Stimulated activated CD4-positive, alpha-beta T cell treated with anti-CD3 and anti-CD28 coated beads, Interleukin-15, amount 100 ng/mL, for 1 hour (primary cell): Measurements from ENCODE around the gene USP28.
"Not testable (repeated sequence)": the region's sequence is repeated elsewhere in the genome, so short reads cannot be mapped to it uniquely, and the experiment has no call there.

Experiments
- DNase-seq, 2 donors: peaks; one replicate each; pipeline ENCODE4 v3.0.0-alpha.2; 2020; ENCODE audit warnings: low read depth in 1 of 2, low spot score in 1 of 2

The USP28 gene

GRCh38 chr11:113773416-113774173 lies 101.8 kb downstream of the USP28 start, which contains the start of gene ZW10:
ZW10 (minus strand) TSS chr11:113773692; CDS start chr11:113773666, 26 bp downstream.
- peak; percentile 79 to 88 for DNase-seq

GRCh38 chr11:113773092-113773415 lies 102.3 kb downstream of the USP28 start:
- DNase-seq: no peak

GRCh38 chr11:113771964-113772363 lies 103.4 kb downstream of the USP28 start:
- DNase-seq: no peak

- no peak for DNase-seq
These were observed 110.7 kb downstream of the USP28 start for GRCh38 chr11:113764527-113765219.

GRCh38 chr11:113763040-113763439 lies 112.3 kb downstream of the USP28 start:
- DNase-seq: not testable (repeated sequence)

GRCh38 chr11:113760241-113760640 lies 115.1 kb downstream of the USP28 start:
- no peak for DNase-seq

GRCh38 chr11:113752932-113753331 lies 122.4 kb downstream of the USP28 start:
- no peak for DNase-seq
